Measurements from ENCODE around the gene PLPP1. TPM values are rescaled to one million over a fixed set of nuclear protein-coding genes. Genes with fewer than 3 reads are reported as not detected.

Gene PLPP1
- polyA plus RNA-seq, 3 donors: 0.87 to 1.5 (median 0.98) TPM

GRCh38 chr5:55469839-55470238 lies 64.9 kb downstream of the PLPP1 start:
- no peak overlapping the region for H3K27ac Mint-ChIP-seq
- Histone ChIP-seq H3K4me3 (replicated peaks in 1 of 3; ENCODE audit: low read depth in 2 of 3, low read length in 3 of 3) (no peak overlapping the region), H3K4me2 (replicated peaks; ENCODE audit: extremely low read depth, low read length, poor library complexity, severe bottlenecking) (no peak overlapping the region)

GRCh38 chr5:55467862-55468551 lies 66.8 kb downstream of the PLPP1 start:
- peaks cover 0 to 2% (median 0%) of the 10 kb centered on the region in 3 donors for H3K27me3 Mint-ChIP-seq (ENCODE audit: low read depth in 3 of 3)
- no peaks in the 10 kb centered on the region for H3K9me3 Mint-ChIP-seq
- Histone ChIP-seq H3K4me1 (ENCODE audit: control insufficient read depth in 1 of 2, insufficient read depth in 2 of 2, low read length in 2 of 2) (no peaks in the 10 kb centered on the region), H4K20me1 (ENCODE audit: insufficient read depth, low read length) (no peaks in the 10 kb centered on the region), H3K79me2 (ENCODE audit: insufficient read depth, low read length) (no peaks in the 10 kb centered on the region), H3K27ac (ENCODE audit: low read depth in 1 of 2, low read length in 2 of 2) (no peak overlapping the region), H3K27me3 (ENCODE audit: control insufficient read depth in 2 of 2, insufficient read depth in 2 of 2, low read length in 2 of 2) (no peaks in the 10 kb centered on the region), H3K4me3 (replicated peaks in 1 of 3; ENCODE audit: low read depth in 2 of 3, low read length in 3 of 3) (no peak overlapping the region), H3K36me3 (replicated peaks in 1 of 2; ENCODE audit: control insufficient read depth in 1 of 2, insufficient read depth in 2 of 2, low read length in 2 of 2) (no peaks in the 10 kb centered on the region), H3K9me3 (replicated peaks in 1 of 2; ENCODE audit: control insufficient read depth in 1 of 2, insufficient read depth in 1 of 2, low read length in 2 of 2) (no peaks in the 10 kb centered on the region), H3K4me2 (replicated peaks; ENCODE audit: extremely low read depth, low read length, poor library complexity, severe bottlenecking) (no peak overlapping the region), H2AFZ (ENCODE audit: insufficient read depth, low read depth, low read length, poor library complexity, severe bottlenecking) (no peak overlapping the region), H3K9ac (ENCODE audit: insufficient read depth, low read length, poor library complexity, severe bottlenecking) (no peak overlapping the region)
- TF ChIP-seq CTCF (IDR thresholded peaks at IDR 0.05): no peak
- no peaks in the 10 kb centered on the region for H3K4me1 Mint-ChIP-seq
- 98% methylated on average over 4 of the region's 5 CpGs for WGBS (ENCODE audit: insufficient coverage)
- intact Hi-C loops (cut with micrococcal nuclease): no loop called here
- DNase-seq: no peak
- H3K4me3 Mint-ChIP-seq: no peak overlapping the region
- H3K36me3 Mint-ChIP-seq: no peaks in the 10 kb centered on the region
- no peak overlapping the region for H3K27ac Mint-ChIP-seq

More at GRCh38 chr5:55469839-55470238, 64.9 kb downstream of the PLPP1 start:
- intact Hi-C loops (cut with micrococcal nuclease): no loop called here
- Histone ChIP-seq H3K79me2 (ENCODE audit: insufficient read depth, low read length) (no peaks in the 10 kb centered on the region), H4K20me1 (ENCODE audit: insufficient read depth, low read length) (no peaks in the 10 kb centered on the region), H3K9ac (ENCODE audit: insufficient read depth, low read length, poor library complexity, severe bottlenecking) (no peak overlapping the region), H3K27ac (ENCODE audit: low read depth in 1 of 2, low read length in 2 of 2) (no peak overlapping the region), H3K9me3 (replicated peaks in 1 of 2; ENCODE audit: control insufficient read depth in 1 of 2, insufficient read depth in 1 of 2, low read length in 2 of 2) (no peaks in the 10 kb centered on the region), H3K36me3 (replicated peaks in 1 of 2; ENCODE audit: control insufficient read depth in 1 of 2, insufficient read depth in 2 of 2, low read length in 2 of 2) (no peaks in the 10 kb centered on the region), H2AFZ (ENCODE audit: insufficient read depth, low read depth, low read length, poor library complexity, severe bottlenecking) (no peak overlapping the region), H3K27me3 (ENCODE audit: control insufficient read depth in 2 of 2, insufficient read depth in 2 of 2, low read length in 2 of 2) (no peaks in the 10 kb centered on the region), H3K4me1 (ENCODE audit: control insufficient read depth in 1 of 2, insufficient read depth in 2 of 2, low read length in 2 of 2) (no peaks in the 10 kb centered on the region)
- H3K4me3 Mint-ChIP-seq: no peak overlapping the region
- H3K9me3 Mint-ChIP-seq: no peaks in the 10 kb centered on the region
- peaks cover 0 to 4% (median 1%) of the 10 kb centered on the region in 3 donors for H3K27me3 Mint-ChIP-seq (ENCODE audit: low read depth in 3 of 3)
- H3K4me1 Mint-ChIP-seq: no peaks in the 10 kb centered on the region
- no peaks in the 10 kb centered on the region for H3K36me3 Mint-ChIP-seq
- no peak for DNase-seq
- no peak for TF ChIP-seq CTCF (IDR thresholded peaks at IDR 0.05)
